ENCODE measurements around the gene CASP10.

The CASP10 gene

GRCh38 chr2:201199847-201200246 is 16.9 kb downstream of the CASP10 start:
- DNase-seq: no peak

DNA sequence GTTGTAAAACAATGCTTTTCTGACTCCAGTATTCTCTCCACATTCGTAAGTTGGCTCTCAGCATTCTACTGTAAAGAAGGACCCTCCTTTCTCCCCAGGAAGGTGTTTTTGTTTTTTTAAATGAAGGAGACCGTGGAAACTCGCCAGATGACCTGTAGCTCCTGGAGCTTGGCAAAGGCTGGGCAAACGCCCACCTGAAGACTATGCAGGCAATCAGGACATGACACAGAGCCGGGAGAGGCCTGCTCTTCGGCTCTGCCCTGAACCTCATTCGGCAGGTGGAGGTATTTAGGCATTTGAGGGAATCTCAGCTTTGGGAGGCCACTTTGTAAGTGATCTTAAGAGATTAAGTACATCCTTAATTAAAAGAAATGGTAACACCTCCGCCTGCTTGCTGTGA is 17.4 kb downstream of the CASP10 start:
- DNase-seq: no peak

DNA sequence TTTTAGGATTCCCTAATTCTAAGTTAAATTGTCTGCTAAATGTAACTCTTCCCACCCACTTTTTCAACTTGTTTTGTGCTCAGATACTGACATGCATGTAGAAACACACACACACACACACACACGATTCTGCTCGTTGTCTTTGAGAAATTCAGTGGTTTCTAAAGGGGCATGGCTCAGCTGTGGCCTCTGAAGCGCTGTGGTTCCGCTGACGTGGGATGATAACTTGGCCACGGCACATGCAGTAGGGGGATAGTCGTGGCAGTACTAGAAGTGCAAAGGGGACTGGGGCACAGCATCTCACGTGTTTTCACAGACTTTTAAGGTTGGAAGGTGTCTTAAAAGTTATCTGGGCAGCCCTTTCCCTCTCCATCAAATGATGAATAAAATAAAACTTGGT is 18.4 kb downstream of the CASP10 start:
- no peak for DNase-seq

DNA sequence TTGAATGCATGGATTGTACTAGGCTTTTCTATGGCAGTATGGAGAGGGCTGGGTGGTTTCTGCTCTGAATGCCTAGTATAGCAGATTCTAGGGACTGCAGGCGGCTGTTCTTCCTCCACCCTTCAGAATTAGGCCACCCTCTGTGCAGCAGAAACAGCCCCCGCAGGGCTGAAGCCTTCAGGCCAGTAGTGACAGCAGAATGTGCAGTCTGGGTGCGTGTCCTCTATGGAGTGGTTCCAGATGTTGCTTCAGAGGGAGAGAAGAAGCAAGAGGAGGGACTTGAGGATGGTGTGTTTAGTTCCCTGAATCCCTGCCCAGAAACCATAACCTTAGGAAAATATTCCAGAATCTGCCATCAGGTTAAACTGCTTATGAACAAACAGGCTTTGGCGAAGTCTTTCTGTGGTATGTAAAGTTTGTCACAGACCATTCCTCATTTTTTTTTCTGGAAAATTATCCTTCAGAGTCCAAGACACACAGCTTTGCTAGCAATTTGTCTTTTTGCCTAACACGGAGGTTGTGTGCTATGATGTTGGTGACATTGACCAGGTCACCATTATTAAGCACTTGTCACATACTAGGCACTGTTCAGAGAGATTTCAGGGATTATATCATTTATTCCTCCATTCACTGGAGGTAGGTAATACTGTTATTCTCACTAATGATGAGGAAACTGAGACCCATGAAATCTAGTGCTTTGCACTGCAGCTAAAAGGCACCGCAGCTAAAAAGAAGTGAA is 21.1 kb downstream of the CASP10 start:
- no peak for DNase-seq

DNA sequence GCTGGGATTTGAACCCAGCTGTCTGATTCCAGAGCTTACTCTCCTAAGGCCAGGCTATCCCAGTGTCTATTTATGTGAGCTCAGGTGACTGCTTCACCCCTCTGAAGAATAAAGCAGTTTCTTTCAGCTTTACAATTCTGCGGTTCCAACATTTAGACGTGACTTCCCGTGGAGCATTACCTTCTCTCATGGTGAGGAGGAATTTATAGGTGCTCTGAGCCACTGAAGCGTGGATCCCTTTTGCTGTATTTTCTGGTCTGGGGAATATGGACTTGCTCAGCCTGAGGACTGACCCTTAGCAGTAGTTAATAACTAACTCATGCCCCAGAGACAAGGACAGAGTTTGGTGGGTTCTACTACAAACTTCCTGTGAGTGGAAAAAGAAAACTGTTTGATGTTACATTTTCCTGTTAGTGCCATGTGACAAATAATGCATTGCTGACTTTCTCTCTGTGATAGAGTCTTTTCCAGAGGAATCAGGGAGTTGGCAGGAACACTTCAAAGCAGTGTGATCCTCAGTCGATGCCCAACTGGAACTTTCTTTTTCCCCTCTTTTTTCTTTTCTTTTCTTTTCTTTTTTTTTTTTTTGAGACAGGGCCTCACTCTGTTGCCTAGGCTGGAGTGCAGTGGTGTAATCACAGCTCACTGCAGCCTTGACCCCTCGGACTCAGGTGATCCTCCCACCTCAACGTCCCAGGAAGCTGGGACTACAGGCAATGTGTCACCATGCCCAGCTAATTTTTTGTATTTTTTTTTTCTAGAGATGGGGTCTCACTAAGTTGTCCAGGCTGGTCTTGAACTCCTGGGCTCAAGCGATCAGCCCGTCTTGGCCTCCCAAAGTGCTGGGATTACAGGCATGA is 21.9 kb downstream of the CASP10 start:
- DNase-seq: no peak

- no peak for DNase-seq
Observed at GRCh38 chr2:201205515-201205849, 22.5 kb downstream of the CASP10 start.

DNA sequence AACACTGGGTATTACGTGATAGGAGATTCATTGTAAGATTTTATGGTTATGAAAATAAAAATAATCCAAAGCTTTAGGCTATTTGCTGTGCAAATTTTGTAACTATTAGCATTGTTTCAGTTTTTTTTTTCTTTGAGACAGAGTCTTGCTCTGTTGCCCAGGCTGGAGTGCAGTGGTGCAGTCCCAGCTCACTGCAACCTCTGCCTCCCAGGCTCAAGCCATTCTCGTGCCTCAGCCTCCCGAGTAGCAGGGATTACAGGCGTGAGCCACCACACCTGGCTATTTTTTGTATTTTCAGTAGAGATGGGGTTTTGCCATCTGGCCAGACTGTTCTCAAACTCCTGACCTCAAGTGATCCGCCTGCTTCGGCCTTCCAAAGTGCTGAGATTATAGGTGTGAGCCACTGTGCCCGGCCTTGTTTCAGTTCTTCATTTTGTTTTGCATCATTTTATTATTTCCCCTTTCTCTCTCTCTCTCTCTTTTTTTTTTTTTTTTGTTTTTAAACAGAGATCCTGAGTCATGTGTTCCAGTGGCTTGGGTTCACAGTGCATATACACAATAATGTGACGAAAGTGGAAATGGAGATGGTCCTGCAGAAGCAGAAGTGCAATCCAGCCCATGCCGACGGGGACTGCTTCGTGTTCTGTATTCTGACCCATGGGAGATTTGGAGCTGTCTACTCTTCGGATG is 25.8 kb downstream of the CASP10 start:
- DNase-seq: no peak

DNA sequence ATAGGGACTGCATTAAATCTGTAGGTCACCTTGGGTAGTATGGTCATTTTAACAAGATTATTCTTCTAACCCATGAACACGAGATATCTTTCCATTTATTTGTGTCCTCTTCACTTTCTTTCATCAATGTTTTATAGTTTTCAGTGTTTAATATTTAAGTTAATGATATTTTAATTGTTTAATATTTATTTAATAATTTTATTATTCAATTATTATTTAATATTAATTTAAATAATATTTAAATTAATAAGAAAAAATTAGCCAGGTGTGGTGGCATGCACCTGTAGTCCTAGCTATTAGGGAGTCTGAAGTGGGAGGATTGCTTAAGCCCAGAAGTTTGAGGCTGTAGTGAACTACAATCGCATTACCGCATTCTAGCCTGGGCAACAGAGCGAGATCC is 33.0 kb downstream of the CASP10 start:
- DNase-seq: no peak

DNA sequence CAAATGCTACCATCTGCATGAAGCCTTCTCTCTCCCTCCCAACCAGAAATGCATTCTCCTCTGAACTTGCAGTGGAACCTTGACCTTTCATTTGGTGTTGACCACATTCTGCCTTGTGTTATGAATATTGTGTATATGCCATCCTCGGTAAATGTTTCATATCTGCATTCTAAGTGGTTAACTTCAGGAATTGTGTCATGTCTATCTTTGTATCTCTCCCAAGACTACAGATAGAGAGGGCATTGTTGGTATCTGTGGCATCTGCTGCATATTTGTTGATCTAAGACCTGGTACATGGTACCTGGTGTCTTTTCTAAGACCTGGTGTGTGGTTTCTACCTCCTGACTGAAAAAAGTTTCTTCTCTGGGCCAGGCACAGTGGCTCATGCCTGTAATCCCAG is 34.0 kb downstream of the CASP10 start:
- no peak for DNase-seq

- DNase-seq: no peak
Observed at GRCh38 chr2:201218780-201219179, 35.8 kb downstream of the CASP10 start.

DNA sequence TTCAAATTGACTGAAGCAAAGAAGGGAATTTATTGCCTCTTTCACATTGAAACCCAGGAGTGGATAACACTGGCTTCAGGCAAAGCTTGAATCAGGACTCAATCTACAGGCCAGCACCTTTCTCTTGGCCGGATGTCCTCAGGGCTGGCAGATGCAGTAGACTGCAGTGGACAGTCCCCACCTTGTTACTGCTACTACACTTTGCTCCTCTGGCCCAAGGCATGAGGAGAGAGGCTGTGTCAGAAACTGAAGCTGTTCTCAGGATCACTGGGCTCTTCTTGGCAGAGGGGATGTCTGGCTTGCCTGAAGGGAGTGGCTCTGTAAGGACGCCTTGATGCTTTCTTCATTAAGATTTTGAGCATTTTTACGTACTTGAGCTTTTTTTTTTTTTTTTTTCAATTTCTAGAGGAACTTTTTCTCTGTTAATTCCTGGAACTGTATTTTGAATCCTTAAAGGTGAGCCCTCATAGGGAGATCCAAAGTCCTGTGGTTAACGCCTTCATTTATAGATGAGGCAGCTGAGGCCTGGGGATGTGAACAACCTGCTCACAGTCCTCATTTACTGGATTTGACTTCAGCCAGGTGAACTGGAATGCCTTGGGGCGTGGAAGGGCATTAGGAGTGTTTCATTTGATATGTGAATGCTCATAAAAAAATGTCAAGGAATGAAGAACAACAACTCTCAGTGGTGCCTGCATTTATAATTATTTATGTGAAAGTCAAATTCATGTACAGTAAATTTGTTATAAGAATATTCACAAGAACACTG is 36.6 kb downstream of the CASP10 start:
- no peak for DNase-seq

- peak; percentile 5 for DNase-seq
Observed at GRCh38 chr2:201220102-201220570, 37.2 kb downstream of the CASP10 start.

DNA sequence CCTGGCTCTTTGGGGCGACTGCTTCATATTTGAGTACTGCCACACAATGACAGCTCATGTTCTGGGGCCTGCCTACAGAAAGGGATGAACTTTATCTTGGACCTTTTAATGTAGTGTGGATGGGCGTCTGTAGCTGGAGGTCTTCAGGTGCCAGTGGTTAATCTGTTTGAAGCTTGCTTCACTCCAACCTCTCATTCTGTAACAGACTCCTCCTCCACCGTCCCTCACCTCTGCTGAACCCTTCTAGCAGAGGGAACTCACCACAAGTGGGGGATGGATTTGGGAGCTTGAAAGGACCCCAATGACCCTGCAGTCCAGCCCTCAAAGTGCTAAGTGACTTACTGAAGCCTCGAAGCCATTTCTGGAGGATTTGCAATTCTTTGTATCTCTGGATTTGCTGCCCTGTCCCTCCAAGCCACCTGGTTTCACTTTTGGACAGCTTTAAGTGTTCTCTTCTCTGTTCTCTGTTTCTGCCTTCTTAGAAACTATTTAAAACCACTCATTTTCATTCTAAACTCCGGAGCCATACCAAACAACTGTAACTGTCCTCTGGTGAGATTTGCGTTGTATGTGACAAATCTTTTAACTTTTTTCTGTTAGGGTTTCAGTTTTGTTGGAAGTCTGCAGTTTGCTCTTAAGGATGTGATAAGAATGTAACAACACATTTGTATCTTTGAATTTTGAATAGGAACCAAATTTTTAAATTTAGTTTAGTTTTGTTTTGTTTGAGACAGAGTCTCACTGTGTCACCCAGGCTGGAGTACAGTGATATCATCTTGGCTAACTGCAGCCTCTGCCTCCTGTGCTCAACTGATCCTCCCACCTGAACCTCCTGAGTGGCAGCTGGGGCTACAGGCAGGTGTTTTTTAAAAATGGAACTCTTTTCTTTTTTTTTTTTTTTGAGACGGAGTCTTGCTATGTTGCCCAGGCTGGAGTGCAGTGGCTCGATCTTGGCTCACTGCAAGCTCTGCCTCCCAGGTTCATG is 40.4 kb downstream of the CASP10 start:
- no peak for DNase-seq

DNA sequence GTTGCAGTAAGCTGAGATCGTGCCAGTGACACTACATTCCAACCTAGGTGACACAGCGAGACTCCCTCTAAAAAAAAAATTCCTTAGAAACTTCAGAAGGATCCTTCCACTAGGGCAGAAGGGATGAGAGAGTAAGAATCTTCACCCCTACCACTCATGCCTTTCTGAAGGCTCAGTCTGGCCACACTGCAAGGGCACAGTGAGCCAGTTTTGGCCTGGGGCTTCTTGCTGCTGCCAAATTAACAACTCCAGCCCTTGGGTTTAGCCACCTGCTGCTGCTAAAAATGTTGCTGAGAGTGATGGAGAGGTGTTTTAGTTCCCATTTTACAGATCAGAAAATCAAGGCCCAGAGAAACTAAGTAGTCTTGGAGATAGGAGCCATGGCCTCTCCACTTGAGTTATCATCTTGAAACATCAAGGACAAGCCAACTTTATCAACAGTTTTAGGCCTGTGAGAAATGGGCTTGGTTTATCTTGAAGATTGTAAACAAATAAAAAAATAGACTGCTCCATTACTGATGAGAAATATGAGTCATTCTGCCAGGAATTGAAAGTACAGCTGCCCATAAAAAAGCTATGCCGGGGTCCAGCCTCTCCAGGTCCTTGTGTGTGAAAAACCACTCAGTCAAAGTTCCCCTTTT is 45.5 kb downstream of the CASP10 start:
- no peak for DNase-seq

- DNase-seq: no peak
Observed at GRCh38 chr2:201228912-201229290, 46.0 kb downstream of the CASP10 start.

DNA sequence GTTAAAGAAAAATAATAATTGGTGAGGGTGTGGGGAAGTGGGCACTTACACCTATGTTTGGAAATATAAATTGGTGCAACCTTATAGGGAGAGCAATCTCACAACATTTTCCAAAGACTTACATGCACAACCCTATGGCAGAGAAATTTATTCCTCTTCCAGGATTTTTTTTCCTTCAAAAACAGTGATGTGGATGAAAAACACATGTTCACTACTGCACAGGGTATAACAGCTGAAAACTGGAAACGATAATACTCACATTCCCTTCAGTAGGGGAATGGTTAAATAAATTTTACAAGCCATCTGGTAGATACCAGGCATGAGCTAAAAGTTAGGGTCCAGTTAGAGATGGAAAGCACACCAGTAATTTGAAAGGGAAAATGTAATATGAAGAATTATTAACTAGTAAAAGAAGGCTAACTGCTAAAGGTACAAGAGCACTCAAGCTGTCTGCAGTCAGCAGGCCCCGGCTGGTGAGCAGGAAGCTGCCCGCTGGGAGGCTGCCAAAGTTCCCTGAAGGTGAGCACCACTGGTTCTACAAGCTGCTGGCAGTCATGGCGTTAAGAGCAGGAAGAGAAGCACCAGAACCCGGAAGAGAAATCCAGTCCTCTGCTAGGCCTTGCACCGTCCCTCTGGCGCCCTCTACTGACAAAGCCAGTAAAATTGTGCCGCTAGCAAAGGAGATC is 49.0 kb downstream of the CASP10 start:
- peak; percentile 99 for DNase-seq

DNA sequence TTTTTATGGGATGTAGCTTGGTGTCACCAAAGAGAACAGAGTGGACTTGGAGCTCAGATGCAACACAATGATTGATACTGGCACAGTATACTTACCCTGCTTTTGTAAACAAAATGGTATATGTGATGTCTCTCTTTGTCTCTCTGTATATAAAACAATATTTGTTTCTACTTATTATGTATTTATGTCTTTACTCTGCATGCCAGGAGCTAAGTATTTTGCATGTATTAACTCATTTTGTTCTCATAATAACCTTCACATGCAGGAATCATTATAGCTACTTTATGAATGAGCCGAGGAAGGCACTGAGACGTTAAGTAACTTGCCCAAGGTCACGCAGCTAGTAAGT is 49.5 kb downstream of the CASP10 start:
- DNase-seq: no peak

DNA sequence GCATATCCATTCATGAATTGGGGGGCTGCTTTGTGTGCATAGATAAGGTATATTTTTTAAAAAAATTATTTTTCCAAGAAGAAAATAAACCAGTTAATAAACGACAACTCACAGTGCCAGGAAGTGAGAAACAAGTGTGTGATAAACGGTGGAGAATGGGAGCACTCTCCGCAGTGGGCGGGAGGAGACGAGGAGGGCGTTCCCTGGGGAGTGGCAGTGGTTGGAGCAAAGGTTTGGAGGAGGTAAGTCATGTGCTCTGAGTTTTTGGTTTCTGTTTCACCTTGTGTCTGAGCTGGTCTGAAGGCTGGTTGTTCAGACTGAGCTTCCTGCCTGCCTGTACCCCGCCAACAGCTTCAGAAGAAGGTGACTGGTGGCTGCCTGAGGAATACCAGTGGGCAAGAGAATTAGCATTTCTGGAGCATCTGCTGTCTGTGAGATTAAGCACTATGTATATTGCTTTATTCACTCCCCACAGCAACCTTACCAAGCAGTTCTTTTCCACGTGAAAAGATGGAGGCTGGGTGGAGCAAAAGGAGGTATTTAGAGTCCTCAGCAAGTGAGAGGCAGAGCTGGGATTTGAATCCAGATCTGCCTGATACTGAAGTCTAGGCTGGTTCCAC is 50.4 kb downstream of the CASP10 start:
- DNase-seq: peak; percentile 96

DNA sequence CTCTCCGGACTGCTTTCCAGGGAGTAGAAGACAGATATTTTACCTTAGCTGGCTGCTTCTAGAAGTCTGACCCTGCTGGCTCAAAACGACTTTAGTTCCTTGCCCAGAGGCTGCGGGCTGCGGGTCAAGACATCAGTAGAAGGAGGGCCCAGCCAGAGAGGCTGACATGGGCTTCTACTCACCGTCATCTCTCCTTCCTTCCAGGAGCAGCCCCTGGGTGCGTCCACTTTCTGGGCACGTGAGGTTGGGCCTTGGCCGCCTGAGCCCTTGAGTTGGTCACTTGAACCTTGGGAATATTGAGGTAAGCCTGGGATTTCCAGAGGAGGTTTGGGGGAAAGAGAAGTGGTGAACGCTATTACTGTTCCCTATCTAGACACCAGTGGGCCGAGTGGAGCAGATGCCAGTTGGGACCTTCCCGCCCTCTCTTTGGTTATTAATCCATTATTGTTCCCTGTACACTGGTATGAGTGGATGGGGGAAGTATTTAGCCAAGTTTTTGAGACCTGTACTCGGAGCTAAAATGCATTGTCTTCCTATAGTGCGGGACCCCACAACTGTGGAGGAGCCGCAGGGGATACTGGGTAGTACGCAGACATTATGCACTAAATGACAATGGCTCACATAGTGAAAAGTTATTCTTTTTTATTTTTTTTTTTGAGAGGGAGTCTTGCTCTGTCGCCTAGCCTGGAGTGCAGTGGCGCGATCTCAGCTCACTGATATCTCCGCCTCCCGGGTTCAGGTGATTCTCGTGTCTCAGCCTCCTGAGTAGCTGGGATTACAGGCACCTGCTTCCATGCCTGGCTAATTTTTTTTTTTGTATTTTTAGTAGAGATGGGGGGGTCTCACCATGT is 51.1 kb downstream of the CASP10 start:
- DNase-seq: peak; percentile 47

All from DMS79 treated with DMSO at 0.1 percent for 48 hours (cell line).